ENCODE data around the gene WNK4.

The WNK4 gene

DNA sequence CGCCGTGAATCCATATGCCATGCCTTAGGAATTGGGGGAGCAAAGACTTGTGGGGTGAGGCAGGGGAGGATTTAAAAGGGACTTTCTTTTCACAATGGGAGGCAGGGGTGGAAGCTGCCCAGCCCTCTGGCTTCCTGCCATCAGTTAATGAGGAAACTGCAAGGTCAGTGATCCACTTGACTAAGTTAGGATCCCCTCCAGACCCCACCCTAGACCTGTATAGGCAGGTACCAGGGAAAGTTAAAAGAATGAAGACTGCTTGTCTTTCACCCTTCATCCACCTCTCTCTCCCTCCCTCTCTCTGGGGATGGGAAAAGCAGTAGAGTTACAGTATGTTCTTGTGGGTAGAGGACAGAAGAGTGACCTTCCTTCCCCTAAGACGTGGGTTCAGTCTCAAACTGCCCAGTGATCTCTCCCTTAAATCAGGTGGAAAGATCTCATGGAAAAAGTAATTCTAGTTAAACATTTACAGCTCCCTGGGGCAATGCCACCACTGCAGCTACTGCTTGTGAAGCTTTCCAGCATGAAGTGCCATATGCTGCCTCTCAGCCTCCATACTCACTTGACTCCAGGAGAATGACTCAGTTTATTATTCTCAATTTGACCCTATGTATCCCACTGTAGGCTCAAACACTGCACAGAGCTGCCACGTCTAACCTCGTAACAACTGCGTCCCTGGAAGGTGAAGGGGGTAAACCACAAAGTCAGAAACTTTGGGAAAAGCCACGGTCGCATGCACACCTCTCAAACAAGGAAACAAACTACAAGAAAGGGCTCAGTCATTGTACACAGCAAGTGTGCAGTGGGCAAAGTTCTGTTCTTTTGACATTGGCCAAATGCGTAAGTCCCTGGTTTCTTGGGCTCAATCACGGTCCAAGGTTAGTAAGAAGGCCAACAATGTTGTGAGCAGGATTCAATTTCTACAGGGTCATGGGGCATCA, 16.9 kb downstream of the WNK4 start:
- Histone ChIP-seq H3K36me3 (ENCODE audit: control insufficient read depth, insufficient read depth, low read length) (peaks cover 4% of the 10 kb centered on the region; the same call in 1 of the 2 replicates), H3K9me3 (ENCODE audit: control insufficient read depth, insufficient read depth, low read length) (no peaks in the 10 kb centered on the region), H3K4me3 (ENCODE audit: low read length) (peak overlapping the region; percentile 85; the same call in 1 of the 2 replicates), H3K27ac (ENCODE audit: low read length) (no peak overlapping the region), H3K27me3 (ENCODE audit: control insufficient read depth, insufficient read depth, low read length) (peaks cover 2% of the 10 kb centered on the region; the same call in 1 of the 2 replicates), H3K4me1 (ENCODE audit: control insufficient read depth, insufficient read depth, low read length) (no peaks in the 10 kb centered on the region)
- DNase-seq (ENCODE audit: low read depth, low spot score) = no peak
- WGBS (ENCODE audit: insufficient coverage, insufficient read length) = no CpG with 5 or more reads among the region's 10 CpGs

DNA sequence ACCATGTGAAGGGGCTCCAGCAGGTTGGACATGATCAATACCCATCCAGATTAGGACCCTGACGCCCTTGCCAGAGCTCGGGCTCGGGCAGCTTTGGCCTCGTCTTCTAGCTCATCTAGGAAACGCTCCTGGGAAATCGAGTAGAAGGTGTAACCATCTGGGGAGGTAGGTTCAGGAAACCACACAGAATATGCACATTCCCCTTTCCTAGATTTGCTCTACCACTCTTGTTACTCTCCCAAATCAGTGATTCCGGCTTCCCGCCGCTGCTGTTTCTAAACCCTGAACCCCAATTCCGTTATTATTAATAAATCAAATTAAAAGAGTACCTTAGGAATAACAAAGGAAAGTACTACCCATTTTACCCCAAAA, 17.6 kb downstream of the WNK4 start:
- DNase-seq (ENCODE audit: low read depth, low spot score) = no peak
- Histone ChIP-seq H3K27ac (ENCODE audit: low read length) (no peak overlapping the region), H3K4me1 (ENCODE audit: control insufficient read depth, insufficient read depth, low read length) (no peaks in the 10 kb centered on the region), H3K4me3 (ENCODE audit: low read length) (peak overlapping the region; percentile 85; the same call in 1 of the 2 replicates), H3K36me3 (ENCODE audit: control insufficient read depth, insufficient read depth, low read length) (peaks cover 4% of the 10 kb centered on the region; the same call in 1 of the 2 replicates), H3K27me3 (ENCODE audit: control insufficient read depth, insufficient read depth, low read length) (peaks cover 2% of the 10 kb centered on the region; the same call in 1 of the 2 replicates), H3K9me3 (ENCODE audit: control insufficient read depth, insufficient read depth, low read length) (no peaks in the 10 kb centered on the region)
- no CpG with 5 or more reads among the region's 10 CpGs for WGBS (ENCODE audit: insufficient coverage, insufficient read length)

- peaks cover 2% of the 10 kb centered on the region; the same call in 1 of the 2 replicates for H3K27me3 ChIP-seq (ENCODE audit: control insufficient read depth, insufficient read depth, low read length)
- H3K36me3 ChIP-seq (ENCODE audit: control insufficient read depth, insufficient read depth, low read length) = peaks cover 4% of the 10 kb centered on the region; the same call in 1 of the 2 replicates
- no peaks in the 10 kb centered on the region for H3K4me1 ChIP-seq (ENCODE audit: control insufficient read depth, insufficient read depth, low read length)
- WGBS (ENCODE audit: insufficient coverage, insufficient read length) = no CpG with 5 or more reads among the region's 66 CpGs
- H3K27ac ChIP-seq (ENCODE audit: low read length) = no peak within 1 kb of the TSS
- peak; percentile 79 for DNase-seq (ENCODE audit: low read depth, low spot score)
- H3K9me3 ChIP-seq (ENCODE audit: control insufficient read depth, insufficient read depth, low read length) = no peaks in the 10 kb centered on the region
- peak within 1 kb of the TSS; percentile 85 for H3K4me3 ChIP-seq (ENCODE audit: low read length)
These were observed 18.3 kb downstream of the WNK4 start, which contains the start of the genes CNTD1 and COA3 for GRCh38 chr17:42798383-42799380. CNTD1 (plus strand) TSS chr17:42798861; CDS start chr17:42799068, 207 bp downstream. COA3 (minus strand) TSS chr17:42798704; CDS start chr17:42798681, 23 bp downstream.

DNA sequence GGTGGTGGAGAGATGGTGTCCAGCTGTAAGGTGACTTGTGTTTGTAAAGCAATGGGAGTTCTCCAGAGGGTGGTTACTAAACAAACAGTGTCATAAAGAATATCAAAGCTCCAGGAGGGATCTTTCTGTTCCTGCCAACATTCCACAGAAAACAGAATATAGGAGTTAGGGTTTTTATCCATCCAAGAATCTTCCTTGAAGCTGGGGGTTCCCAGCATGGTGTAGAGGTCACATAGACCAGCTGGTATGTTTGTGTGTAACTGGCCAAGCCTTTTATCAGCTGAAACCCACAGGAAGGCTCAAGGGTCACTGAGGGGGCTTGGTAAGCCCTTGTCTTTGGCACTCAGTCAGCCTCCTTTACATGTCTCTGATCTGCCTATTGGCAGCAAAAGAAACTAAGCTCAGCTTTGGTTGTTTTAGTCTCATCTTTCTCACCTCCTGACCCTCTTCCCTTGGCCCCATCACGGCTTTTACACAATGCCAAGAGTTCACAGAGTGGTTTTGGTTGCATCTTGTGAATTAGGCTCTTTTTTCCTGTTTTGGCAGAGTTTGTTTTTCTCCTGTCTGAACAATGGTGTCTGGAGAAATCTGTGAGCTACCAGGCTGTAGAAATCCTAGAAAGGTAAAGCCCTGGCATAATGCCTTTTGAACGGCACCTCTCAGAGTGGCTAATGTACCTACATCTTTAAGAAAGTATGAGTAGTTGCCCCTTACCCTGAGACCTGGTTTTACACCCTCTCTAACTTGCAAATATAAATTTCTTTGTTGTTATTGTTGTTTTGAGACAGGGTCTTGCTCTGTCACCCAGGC, 22.9 kb downstream of the WNK4 start:
- WGBS (ENCODE audit: insufficient coverage, insufficient read length) = no CpG with 5 or more reads among the region's 2 CpGs
- no peak for DNase-seq (ENCODE audit: low read depth, low spot score)
- H3K36me3 ChIP-seq (ENCODE audit: control insufficient read depth, insufficient read depth, low read length) = no peaks in the 10 kb centered on the region
- H3K27ac ChIP-seq (ENCODE audit: low read length) = no peak overlapping the region
- H3K27me3 ChIP-seq (ENCODE audit: control insufficient read depth, insufficient read depth, low read length) = peaks cover 2% of the 10 kb centered on the region; the same call in 1 of the 2 replicates
- H3K4me1 ChIP-seq (ENCODE audit: control insufficient read depth, insufficient read depth, low read length) = no peaks in the 10 kb centered on the region
- no peak overlapping the region for H3K4me3 ChIP-seq (ENCODE audit: low read length)
- no peaks in the 10 kb centered on the region; the same call in 1 of the 2 replicates for H3K9me3 ChIP-seq (ENCODE audit: control insufficient read depth, insufficient read depth, low read length)

GRCh38 chr17:42804918-42805367, 24.5 kb downstream of the WNK4 start:
- Histone ChIP-seq H3K27me3 (ENCODE audit: control insufficient read depth, insufficient read depth, low read length) (peaks cover 2% of the 10 kb centered on the region; the same call in 1 of the 2 replicates), H3K36me3 (ENCODE audit: control insufficient read depth, insufficient read depth, low read length) (no peaks in the 10 kb centered on the region), H3K9me3 (ENCODE audit: control insufficient read depth, insufficient read depth, low read length) (no peaks in the 10 kb centered on the region; the same call in 1 of the 2 replicates), H3K4me1 (ENCODE audit: control insufficient read depth, insufficient read depth, low read length) (no peaks in the 10 kb centered on the region), H3K27ac (ENCODE audit: low read length) (no peak overlapping the region), H3K4me3 (ENCODE audit: low read length) (no peak overlapping the region)
- DNase-seq (ENCODE audit: low read depth, low spot score) = no peak
- WGBS (ENCODE audit: insufficient coverage, insufficient read length) = no CpG with 5 or more reads among the region's 1 CpG

DNA sequence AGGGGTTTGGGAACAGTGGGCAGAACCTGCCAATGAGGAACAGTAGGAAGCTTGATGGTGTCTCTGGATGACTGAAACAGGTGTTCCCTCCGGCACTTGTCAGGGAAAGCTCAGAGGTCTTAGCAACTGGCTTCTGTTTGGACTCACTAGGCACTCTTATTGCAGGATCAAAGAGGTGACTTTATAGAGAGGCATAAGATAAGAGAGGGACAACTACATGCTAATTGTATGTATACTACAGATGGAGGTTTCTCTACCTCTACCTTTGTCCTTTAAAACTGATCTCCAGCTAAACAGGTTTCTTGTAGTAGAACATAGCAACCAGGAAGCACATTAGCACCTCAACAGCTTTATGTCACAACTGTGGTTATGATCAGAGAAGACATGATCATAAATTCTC, 25.8 kb downstream of the WNK4 start:
- Histone ChIP-seq H3K36me3 (ENCODE audit: control insufficient read depth, insufficient read depth, low read length) (no peaks in the 10 kb centered on the region), H3K4me3 (ENCODE audit: low read length) (no peak overlapping the region), H3K27me3 (ENCODE audit: control insufficient read depth, insufficient read depth, low read length) (no peaks in the 10 kb centered on the region), H3K9me3 (ENCODE audit: control insufficient read depth, insufficient read depth, low read length) (no peaks in the 10 kb centered on the region; the same call in 1 of the 2 replicates), H3K4me1 (ENCODE audit: control insufficient read depth, insufficient read depth, low read length) (no peaks in the 10 kb centered on the region), H3K27ac (ENCODE audit: low read length) (no peak overlapping the region)
- WGBS (ENCODE audit: insufficient coverage, insufficient read length) = no CpG with 5 or more reads among the region's 1 CpG
- DNase-seq (ENCODE audit: low read depth, low spot score) = no peak

- no peak for DNase-seq (ENCODE audit: low read depth, low spot score)
- no peaks in the 10 kb centered on the region; the same call in 1 of the 2 replicates for H3K9me3 ChIP-seq (ENCODE audit: control insufficient read depth, insufficient read depth, low read length)
- H3K4me3 ChIP-seq (ENCODE audit: low read length) = no peak overlapping the region
- peaks cover 3% of the 10 kb centered on the region; the same call in 1 of the 2 replicates for H3K36me3 ChIP-seq (ENCODE audit: control insufficient read depth, insufficient read depth, low read length)
- no peaks in the 10 kb centered on the region for H3K27me3 ChIP-seq (ENCODE audit: control insufficient read depth, insufficient read depth, low read length)
- H3K4me1 ChIP-seq (ENCODE audit: control insufficient read depth, insufficient read depth, low read length) = no peaks in the 10 kb centered on the region
- no CpG with 5 or more reads among the region's 3 CpGs for WGBS (ENCODE audit: insufficient coverage, insufficient read length)
- H3K27ac ChIP-seq (ENCODE audit: low read length) = no peak overlapping the region
These were observed 28.8 kb downstream of the WNK4 start for GRCh38 chr17:42809250-42809649.

GRCh38 chr17:42814633-42815399, 34.4 kb downstream of the WNK4 start:
- no CpG with 5 or more reads among the region's 8 CpGs for WGBS (ENCODE audit: insufficient coverage, insufficient read length)
- H3K4me1 ChIP-seq (ENCODE audit: control insufficient read depth, insufficient read depth, low read length) = no peaks in the 10 kb centered on the region
- DNase-seq (ENCODE audit: low read depth, low spot score) = no peak
- H3K4me3 ChIP-seq (ENCODE audit: low read length) = no peak overlapping the region
- peaks cover 18% of the 10 kb centered on the region for H3K36me3 ChIP-seq (ENCODE audit: control insufficient read depth, insufficient read depth, low read length)
- no peaks in the 10 kb centered on the region for H3K27me3 ChIP-seq (ENCODE audit: control insufficient read depth, insufficient read depth, low read length)
- H3K9me3 ChIP-seq (ENCODE audit: control insufficient read depth, insufficient read depth, low read length) = no peaks in the 10 kb centered on the region
- H3K27ac ChIP-seq (ENCODE audit: low read length) = no peak overlapping the region

DNA sequence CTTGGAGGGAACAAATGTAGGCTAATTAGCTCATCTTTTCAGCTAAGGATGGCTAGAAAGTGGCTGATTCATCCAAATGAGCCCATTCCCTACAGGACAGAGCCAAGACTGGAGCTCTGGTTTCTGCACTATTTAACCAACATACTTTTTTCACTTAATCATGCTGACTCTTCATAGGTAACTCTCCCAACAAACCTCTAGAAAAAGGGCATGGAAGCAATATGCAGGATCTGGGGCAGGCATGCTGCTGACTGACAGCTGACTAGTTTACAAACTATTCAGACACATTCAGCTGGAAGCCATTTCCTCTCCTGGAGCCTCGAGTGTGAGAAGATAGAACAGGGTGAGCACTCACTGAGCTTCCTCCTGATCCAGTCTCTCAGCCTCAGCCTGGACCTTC, 37.5 kb downstream of the WNK4 start:
- no CpG with 5 or more reads among the region's 1 CpG for WGBS (ENCODE audit: insufficient coverage, insufficient read length)
- no peaks in the 10 kb centered on the region for H3K4me1 ChIP-seq (ENCODE audit: control insufficient read depth, insufficient read depth, low read length)
- no peaks in the 10 kb centered on the region for H3K9me3 ChIP-seq (ENCODE audit: control insufficient read depth, insufficient read depth, low read length)
- H3K27ac ChIP-seq (ENCODE audit: low read length) = no peak overlapping the region
- no peak for DNase-seq (ENCODE audit: low read depth, low spot score)
- no peak overlapping the region for H3K4me3 ChIP-seq (ENCODE audit: low read length)
- H3K36me3 ChIP-seq (ENCODE audit: control insufficient read depth, insufficient read depth, low read length) = peaks cover 16% of the 10 kb centered on the region
- no peaks in the 10 kb centered on the region for H3K27me3 ChIP-seq (ENCODE audit: control insufficient read depth, insufficient read depth, low read length)
